WTC11 (cell line): ENCODE measurements around the gene PAQR4. TPM values are rescaled to one million over a fixed set of nuclear protein-coding genes. Genes with fewer than 3 reads are reported as not detected.

Experiments used
- ATAC-seq: fragments of 200-7000 bp; cut with Tn5 transposase; 2 replicates; pipeline ENCODE4 v1.10.0; 2021; ENCODE audit warnings: mild to moderate bottlenecking, moderate library complexity
- CTCF ChIA-PET: fragments of 300-600 bp; sonication (Branson Sonifier 250); formaldehyde crosslinking; loops from one replicate; lab custom pipeline; 2021; ENCODE audit warnings: antibody characterized with exemption; lab: Charles Lee
- POLR2A ChIA-PET: fragments of 350-600 bp; sonication (Branson Sonifier 250); formaldehyde crosslinking; loops from one replicate; lab custom pipeline; 2021; ENCODE audit warnings: antibody characterized with exemption; lab: Charles Lee
- DNase-seq: peaks from one replicate; pipeline ENCODE4 v3.0.0; 2021; ENCODE audit warnings: low spot score
- H3K27ac Mint-ChIP-seq: 2 replicates; pipeline ENCODE4 v1.8.0; 2021; ENCODE audit warnings: mixed read lengths
- H3K27me3 Mint-ChIP-seq: 2 replicates; pipeline ENCODE4 v1.8.0; 2021; ENCODE audit warnings: low read depth, mild to moderate bottlenecking, moderate library complexity, mixed read lengths
- H3K36me3 Mint-ChIP-seq: 2 replicates; pipeline ENCODE4 v1.8.0; 2021; ENCODE audit warnings: mixed read lengths
- H3K4me1 Mint-ChIP-seq: 2 replicates; pipeline ENCODE4 v1.8.0; 2022; ENCODE audit warnings: mixed read lengths
- H3K4me3 Mint-ChIP-seq: 2 replicates; pipeline ENCODE4 v1.8.0; 2021; ENCODE audit warnings: mild to moderate bottlenecking, moderate library complexity, mixed read lengths
- H3K9me3 Mint-ChIP-seq: 2 replicates; pipeline ENCODE4 v1.8.0; 2021; ENCODE audit warnings: mixed read lengths
- CBFB ChIP-seq: sonication (generic); formaldehyde crosslinking; IDR thresholded peaks from 2 replicates; pipeline ENCODE4 v1.8.1; 2022; ENCODE audit warnings: mild to moderate bottlenecking, low read depth, missing genetic modification reagents
- CREB1 ChIP-seq: sonication (generic); formaldehyde crosslinking; IDR thresholded peaks from 2 replicates; pipeline ENCODE4 v1.8.0; 2023; ENCODE audit warnings: mild to moderate bottlenecking, missing genetic modification reagents
- ELF4 ChIP-seq: sonication (generic); formaldehyde crosslinking; IDR thresholded peaks from 2 replicates; pipeline ENCODE4 v1.8.1; 2022; ENCODE audit warnings: low read depth, mild to moderate bottlenecking, moderate library complexity, missing genetic modification reagents
- ETV6 ChIP-seq: sonication (generic); formaldehyde crosslinking; IDR thresholded peaks from 2 replicates; pipeline ENCODE4 v1.8.1; 2022; ENCODE audit warnings: mild to moderate bottlenecking, missing genetic modification reagents
- FOXJ3 ChIP-seq: sonication (generic); formaldehyde crosslinking; IDR thresholded peaks from 2 replicates; pipeline ENCODE4 v1.9.0; 2021; ENCODE audit warnings: missing genetic modification reagents, mild to moderate bottlenecking, borderline replicate concordance
- FOXP1 ChIP-seq: sonication (generic); formaldehyde crosslinking; IDR thresholded peaks from 2 replicates; pipeline ENCODE4 v1.8.0; 2022; ENCODE audit warnings: missing genetic modification reagents, mild to moderate bottlenecking, moderate library complexity, borderline replicate concordance
- GABPB1 ChIP-seq: sonication (generic); formaldehyde crosslinking; IDR thresholded peaks from 2 replicates; pipeline ENCODE4 v1.8.1; 2023; ENCODE audit warnings: mild to moderate bottlenecking, missing genetic modification reagents
- JAZF1 ChIP-seq: fragments of 250-450 bp; sonication (Bioruptor Pico); IDR thresholded peaks from 2 replicates; pipeline ENCODE4 v1.9.0; 2021; ENCODE audit warnings: moderate library complexity, mild to moderate bottlenecking, inconsistent platforms
- MYBL2 ChIP-seq: sonication (generic); formaldehyde crosslinking; IDR thresholded peaks from 2 replicates; pipeline ENCODE4 v1.8.1; 2023; ENCODE audit warnings: mild to moderate bottlenecking, moderate library complexity, missing genetic modification reagents
- RORB ChIP-seq: fragments of 250-450 bp; sonication (Bioruptor Pico); IDR thresholded peaks from 2 replicates; pipeline ENCODE4 v1.9.0; 2021; ENCODE audit warnings: mild to moderate bottlenecking
- SMAD4 ChIP-seq: sonication (generic); formaldehyde crosslinking; IDR thresholded peaks from 2 replicates; pipeline ENCODE4 v1.8.0; 2022; ENCODE audit warnings: mild to moderate bottlenecking, missing genetic modification reagents
- SOX15 ChIP-seq: fragments of 250-450 bp; sonication (Bioruptor Pico); IDR thresholded peaks from 2 replicates; pipeline ENCODE4 v1.9.0; 2021; ENCODE audit warnings: mild to moderate bottlenecking
- TEAD1 ChIP-seq: sonication (generic); formaldehyde crosslinking; IDR thresholded peaks from 2 replicates; pipeline ENCODE4 v1.8.0; 2022; ENCODE audit warnings: mild to moderate bottlenecking, missing genetic modification reagents
- ZNF263 ChIP-seq: sonication (generic); formaldehyde crosslinking; IDR thresholded peaks from 2 replicates; pipeline ENCODE4 v1.8.1; 2022; ENCODE audit warnings: low read depth, mild to moderate bottlenecking, moderate library complexity, missing genetic modification reagents
- ZNF317 ChIP-seq: sonication (generic); formaldehyde crosslinking; IDR thresholded peaks from 2 replicates; pipeline ENCODE4 v1.8.1; 2023; ENCODE audit warnings: low read depth, mild to moderate bottlenecking, moderate library complexity, missing genetic modification reagents, borderline replicate concordance
- total RNA-seq: library from RNA; stranded (reverse); gene quantifications from 3 replicates; pipeline ENCODE4 v1.2.3, GENCODE V29; 2021
- TF ChIP-seq, protein P1 (sequence below): sonication (generic); formaldehyde crosslinking; IDR thresholded peaks from 2 replicates; pipeline ENCODE4 v1.8.1; 2023; ENCODE audit warnings: mild to moderate bottlenecking, missing genetic modification reagents, moderate library complexity
- TF ChIP-seq, protein P2 (sequence below): sonication (generic); formaldehyde crosslinking; IDR thresholded peaks from 2 replicates; pipeline ENCODE4 v1.8.0; 2022; ENCODE audit warnings: mild to moderate bottlenecking, missing genetic modification reagents
- TF ChIP-seq, protein P3 (sequence below): sonication (generic); formaldehyde crosslinking; IDR thresholded peaks from 2 replicates; pipeline ENCODE4 v1.8.0; 2022; ENCODE audit warnings: mild to moderate bottlenecking, missing genetic modification reagents
- TF ChIP-seq, protein P4 (sequence below): sonication (generic); formaldehyde crosslinking; IDR thresholded peaks from 2 replicates; pipeline ENCODE4 v1.8.1; 2022; ENCODE audit warnings: mild to moderate bottlenecking, moderate library complexity, missing genetic modification reagents
- TF ChIP-seq, protein P5 (sequence below): fragments of 250-450 bp; sonication (Bioruptor Pico); IDR thresholded peaks from 2 replicates; pipeline ENCODE4 v1.9.0; 2021; ENCODE audit warnings: mild to moderate bottlenecking, borderline replicate concordance
- TF ChIP-seq, protein P6 (sequence below): fragments of 250-450 bp; sonication (Bioruptor Pico); conservative IDR thresholded peaks from 2 replicates; pipeline ENCODE4 v1.9.0; 2021; ENCODE audit warnings: mild to moderate bottlenecking

The PAQR4 gene
- total RNA-seq, 1 experiment from 2014 or later, result 32.4 TPM

DNA sequence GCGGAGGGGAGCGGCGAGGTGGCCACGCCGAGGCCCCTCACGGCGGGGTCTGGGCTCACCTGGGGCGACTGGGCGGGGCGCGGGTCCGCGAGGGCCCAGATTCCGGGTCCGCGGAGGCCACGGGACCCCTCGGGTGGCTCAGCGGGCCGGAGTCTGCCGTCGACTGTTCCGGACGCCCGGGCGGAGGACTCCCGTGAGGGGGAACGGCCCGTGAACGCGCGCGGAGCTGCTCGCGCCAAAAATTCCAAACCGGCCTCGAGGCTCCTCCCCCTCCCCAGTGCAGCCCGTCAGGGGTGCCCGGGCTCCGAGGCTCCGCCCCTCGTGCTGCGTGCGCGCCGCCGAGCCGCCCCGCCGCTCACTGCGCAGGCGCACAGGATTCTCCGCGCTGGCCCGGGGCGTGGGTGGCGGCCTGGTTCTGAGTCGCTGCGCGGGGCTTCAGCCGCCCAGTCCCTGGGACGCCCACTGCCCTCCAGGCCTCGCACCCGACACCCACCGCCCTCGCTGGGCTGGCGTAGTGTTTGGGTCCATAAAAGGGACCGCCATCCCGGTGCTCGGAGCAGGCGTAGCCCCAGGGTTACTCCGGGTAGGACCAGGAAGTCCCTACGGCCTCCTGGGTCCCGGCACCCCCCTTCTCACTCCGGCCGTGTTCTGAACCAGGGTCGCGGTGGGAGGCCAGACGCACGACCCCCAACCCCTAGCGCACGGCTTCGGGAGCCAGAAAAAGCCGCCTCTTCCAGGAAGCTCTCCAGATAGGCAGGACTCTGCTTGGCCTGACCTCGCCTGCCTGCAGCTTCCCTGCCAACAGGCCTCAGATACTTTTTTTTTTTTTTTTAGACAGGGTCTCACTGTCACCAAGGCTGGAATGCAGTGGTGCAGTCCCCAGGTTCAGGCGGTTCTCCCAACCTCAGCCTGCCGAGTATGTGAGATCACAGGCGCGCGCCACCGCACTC lies 11.4 kb downstream of the PAQR4 start, which contains the start of gene PKMYT1 (continued):
- TF ChIP-seq ELF4 (CRISPR knock-in tag) (no peak), CBFB (CRISPR knock-in tag) (no peak)
- TF ChIP-seq, protein P1, sequence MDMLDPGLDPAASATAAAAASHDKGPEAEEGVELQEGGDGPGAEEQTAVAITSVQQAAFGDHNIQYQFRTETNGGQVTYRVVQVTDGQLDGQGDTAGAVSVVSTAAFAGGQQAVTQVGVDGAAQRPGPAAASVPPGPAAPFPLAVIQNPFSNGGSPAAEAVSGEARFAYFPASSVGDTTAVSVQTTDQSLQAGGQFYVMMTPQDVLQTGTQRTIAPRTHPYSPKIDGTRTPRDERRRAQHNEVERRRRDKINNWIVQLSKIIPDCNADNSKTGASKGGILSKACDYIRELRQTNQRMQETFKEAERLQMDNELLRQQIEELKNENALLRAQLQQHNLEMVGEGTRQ (CRISPR knock-in tag), result peak; percentile 41; the same call in 1 of the 2 replicates

DNA sequence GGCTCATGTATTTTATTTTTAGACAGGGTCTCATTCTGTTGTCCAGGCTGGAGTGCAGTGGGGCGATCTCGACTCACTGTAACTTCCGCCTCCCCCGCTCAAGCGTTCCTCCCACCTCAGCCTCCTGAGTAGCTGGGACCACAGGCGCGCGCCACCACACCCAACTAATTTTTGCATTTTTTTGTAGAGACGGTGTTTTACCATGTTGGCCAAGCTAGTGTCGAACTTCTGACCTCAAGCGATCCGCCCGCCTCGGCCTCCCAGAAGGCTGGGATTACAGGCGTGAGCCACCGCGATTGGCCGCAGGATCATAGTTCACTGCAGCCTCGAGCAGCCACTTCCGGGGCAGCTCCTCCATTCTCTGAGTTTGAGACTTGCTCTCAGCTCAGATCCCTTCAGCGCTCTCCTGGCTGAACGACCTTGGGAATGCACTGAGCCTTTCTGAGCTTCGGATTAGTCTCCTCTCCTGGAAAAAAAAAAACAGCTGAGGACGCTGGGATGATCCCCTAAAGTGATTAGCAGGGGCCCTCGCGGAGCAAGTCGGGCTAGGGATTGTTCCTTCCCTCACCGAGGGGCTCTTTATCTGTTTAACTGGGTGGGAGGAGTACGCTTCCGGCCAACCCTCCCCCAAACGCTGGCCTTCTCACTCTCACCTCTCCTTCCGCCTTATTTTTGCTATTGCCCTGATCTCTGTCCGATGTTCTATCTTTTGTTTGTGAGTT lies 12.2 kb downstream of the PAQR4 start:
- peak overlapping the region; percentile 91 for H3K27ac Mint-ChIP-seq
- peak overlapping the region; percentile 79 for H3K4me3 Mint-ChIP-seq
- H3K36me3 Mint-ChIP-seq, result no peaks in the 10 kb centered on the region
- peak; percentile 10 for ATAC-seq
- ChIA-PET POLR2A (interaction anchor here (0.7 to 2.8 kb wide), 8 partner anchors 9 to 46 kb away, joined by 3 to 11 read pairs (median 5); partner anchors contain the start of gene PAQR4), CTCF (interaction anchor here (0.5 to 3.9 kb wide), 17 partner anchors 9 to 618 kb away, joined by 3 to 46 read pairs (median 4); partner anchors contain the start of genes KREMEN2 and TNFRSF12A)
- no peaks in the 10 kb centered on the region for H3K9me3 Mint-ChIP-seq
- H3K27me3 Mint-ChIP-seq, result peaks cover 6% of the 10 kb centered on the region; the same call in 1 of the 2 replicates
- peaks cover 24% of the 10 kb centered on the region for H3K4me1 Mint-ChIP-seq
- no peak for TF ChIP-seq SMAD4 (CRISPR knock-in tag)
- TF ChIP-seq, protein P2, sequence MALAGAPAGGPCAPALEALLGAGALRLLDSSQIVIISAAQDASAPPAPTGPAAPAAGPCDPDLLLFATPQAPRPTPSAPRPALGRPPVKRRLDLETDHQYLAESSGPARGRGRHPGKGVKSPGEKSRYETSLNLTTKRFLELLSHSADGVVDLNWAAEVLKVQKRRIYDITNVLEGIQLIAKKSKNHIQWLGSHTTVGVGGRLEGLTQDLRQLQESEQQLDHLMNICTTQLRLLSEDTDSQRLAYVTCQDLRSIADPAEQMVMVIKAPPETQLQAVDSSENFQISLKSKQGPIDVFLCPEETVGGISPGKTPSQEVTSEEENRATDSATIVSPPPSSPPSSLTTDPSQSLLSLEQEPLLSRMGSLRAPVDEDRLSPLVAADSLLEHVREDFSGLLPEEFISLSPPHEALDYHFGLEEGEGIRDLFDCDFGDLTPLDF, result no peak
- TF ChIP-seq MYBL2, result no peak
- TF ChIP-seq FOXJ3, result no peak
- no peak for TF ChIP-seq GABPB1
- no peak for TF ChIP-seq CREB1 (CRISPR knock-in tag)
- no peak for TF ChIP-seq SOX15 (CRISPR knock-in tag)
- TF ChIP-seq CBFB (CRISPR knock-in tag), result no peak
- TF ChIP-seq ETV6, result no peak
- no peak for TF ChIP-seq FOXP1 (CRISPR knock-in tag)
- no peak for TF ChIP-seq ZNF263 (CRISPR knock-in tag)
- TF ChIP-seq, protein P3, sequence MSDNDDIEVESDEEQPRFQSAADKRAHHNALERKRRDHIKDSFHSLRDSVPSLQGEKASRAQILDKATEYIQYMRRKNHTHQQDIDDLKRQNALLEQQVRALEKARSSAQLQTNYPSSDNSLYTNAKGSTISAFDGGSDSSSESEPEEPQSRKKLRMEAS (CRISPR knock-in tag), result no peak
- TF ChIP-seq, protein P4, sequence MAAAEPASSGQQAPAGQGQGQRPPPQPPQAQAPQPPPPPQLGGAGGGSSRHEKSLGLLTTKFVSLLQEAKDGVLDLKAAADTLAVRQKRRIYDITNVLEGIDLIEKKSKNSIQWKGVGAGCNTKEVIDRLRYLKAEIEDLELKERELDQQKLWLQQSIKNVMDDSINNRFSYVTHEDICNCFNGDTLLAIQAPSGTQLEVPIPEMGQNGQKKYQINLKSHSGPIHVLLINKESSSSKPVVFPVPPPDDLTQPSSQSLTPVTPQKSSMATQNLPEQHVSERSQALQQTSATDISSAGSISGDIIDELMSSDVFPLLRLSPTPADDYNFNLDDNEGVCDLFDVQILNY (CRISPR knock-in tag), result no peak
- TF ChIP-seq RORB, result no peak
- TF ChIP-seq TEAD1 (CRISPR knock-in tag), result no peak
- TF ChIP-seq, protein P5, sequence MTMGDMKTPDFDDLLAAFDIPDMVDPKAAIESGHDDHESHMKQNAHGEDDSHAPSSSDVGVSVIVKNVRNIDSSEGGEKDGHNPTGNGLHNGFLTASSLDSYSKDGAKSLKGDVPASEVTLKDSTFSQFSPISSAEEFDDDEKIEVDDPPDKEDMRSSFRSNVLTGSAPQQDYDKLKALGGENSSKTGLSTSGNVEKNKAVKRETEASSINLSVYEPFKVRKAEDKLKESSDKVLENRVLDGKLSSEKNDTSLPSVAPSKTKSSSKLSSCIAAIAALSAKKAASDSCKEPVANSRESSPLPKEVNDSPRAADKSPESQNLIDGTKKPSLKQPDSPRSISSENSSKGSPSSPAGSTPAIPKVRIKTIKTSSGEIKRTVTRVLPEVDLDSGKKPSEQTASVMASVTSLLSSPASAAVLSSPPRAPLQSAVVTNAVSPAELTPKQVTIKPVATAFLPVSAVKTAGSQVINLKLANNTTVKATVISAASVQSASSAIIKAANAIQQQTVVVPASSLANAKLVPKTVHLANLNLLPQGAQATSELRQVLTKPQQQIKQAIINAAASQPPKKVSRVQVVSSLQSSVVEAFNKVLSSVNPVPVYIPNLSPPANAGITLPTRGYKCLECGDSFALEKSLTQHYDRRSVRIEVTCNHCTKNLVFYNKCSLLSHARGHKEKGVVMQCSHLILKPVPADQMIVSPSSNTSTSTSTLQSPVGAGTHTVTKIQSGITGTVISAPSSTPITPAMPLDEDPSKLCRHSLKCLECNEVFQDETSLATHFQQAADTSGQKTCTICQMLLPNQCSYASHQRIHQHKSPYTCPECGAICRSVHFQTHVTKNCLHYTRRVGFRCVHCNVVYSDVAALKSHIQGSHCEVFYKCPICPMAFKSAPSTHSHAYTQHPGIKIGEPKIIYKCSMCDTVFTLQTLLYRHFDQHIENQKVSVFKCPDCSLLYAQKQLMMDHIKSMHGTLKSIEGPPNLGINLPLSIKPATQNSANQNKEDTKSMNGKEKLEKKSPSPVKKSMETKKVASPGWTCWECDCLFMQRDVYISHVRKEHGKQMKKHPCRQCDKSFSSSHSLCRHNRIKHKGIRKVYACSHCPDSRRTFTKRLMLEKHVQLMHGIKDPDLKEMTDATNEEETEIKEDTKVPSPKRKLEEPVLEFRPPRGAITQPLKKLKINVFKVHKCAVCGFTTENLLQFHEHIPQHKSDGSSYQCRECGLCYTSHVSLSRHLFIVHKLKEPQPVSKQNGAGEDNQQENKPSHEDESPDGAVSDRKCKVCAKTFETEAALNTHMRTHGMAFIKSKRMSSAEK (CRISPR knock-in tag), result no peak
- no peak for TF ChIP-seq ZNF317 (CRISPR knock-in tag)
- TF ChIP-seq, protein P6, sequence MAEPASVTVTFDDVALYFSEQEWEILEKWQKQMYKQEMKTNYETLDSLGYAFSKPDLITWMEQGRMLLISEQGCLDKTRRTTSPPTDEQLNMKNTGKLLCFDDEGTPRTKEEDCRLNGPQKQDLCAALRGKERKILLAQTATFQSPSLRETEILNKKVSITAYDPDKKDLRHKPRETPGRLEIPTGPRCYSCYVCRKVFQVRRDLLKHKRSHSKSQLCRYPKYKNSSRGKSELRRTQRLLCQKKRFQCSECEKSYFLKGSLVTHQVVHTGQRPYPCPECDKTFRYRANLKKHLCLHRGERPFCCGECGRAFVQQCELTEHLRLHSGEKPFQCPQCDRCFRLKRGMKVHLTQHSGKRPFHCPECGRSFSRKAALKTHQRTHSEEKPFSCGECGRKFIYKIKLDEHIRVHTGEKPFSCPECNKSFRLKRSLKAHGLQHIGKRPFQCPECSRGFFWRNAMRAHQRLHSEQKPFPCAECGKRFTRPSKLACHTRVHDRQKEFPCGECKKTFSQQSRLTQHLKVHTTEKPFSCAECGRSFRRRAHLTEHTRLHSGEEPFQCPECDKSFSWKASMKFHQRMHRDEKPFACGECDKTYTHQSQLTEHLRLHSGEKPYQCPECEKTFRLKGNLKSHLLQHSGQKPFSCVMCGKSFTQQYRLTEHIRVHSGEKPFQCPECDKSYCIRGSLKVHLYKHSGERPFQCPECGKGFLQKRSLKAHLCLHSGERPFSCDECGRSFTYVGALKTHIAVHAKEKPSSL (CRISPR knock-in tag), result no peak
- TF ChIP-seq JAZF1 (CRISPR knock-in tag), result no peak
- TF ChIP-seq, all 79 proteins: peak for 0
- no peak for DNase-seq
